ENCODE results near the gene HOXC4. TPM values are rescaled to one million over a fixed set of nuclear protein-coding genes. Genes with fewer than 3 reads are reported as not detected.

HOXC4 gene
- total RNA-seq, 2 experiments from 2014 or later: not detected

DNA sequence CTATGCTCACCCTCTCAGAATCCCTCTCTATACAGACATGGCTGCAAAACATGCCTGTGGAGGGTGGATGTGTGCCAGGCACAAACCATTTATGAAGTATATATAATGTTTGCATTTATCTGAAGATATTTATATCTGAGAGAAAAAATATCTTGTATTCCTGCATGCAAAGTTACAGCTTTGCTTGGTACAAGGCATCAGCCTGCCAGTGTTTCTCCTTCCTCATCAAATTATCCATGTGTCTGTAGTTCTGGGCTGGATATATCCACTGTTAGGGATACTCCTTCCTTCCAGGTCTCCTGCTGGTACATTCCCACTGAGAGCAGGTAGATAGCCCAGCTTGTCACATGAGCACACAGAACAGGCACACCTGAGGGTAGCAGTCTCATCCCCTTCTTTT, 12.0 kb downstream of the HOXC4 start:
- Histone ChIP-seq H3K9me3 (ENCODE audit: control insufficient read depth in 1 of 2, insufficient read depth in 1 of 2, low read length in 2 of 2) (no peaks in the 10 kb centered on the region), H3K36me3 (ENCODE audit: insufficient read depth, low read length) (no peaks in the 10 kb centered on the region), H3K27me3 (ENCODE audit: control insufficient read depth in 1 of 2, insufficient read depth in 2 of 2, low read length in 2 of 2) (peaks cover 47 to 63% of the 10 kb centered on the region in 2 experiments), H3K4me1 (ENCODE audit: insufficient read depth, low read length) (no peaks in the 10 kb centered on the region), H3K4me3 (ENCODE audit: low read length) (no peak overlapping the region), H3K27ac (ENCODE audit: low read depth in 1 of 2, low read length in 2 of 2) (no peak overlapping the region)
- intact Hi-C loops (cut with DNase I, micrococcal nuclease): no loop called here
- DNase-seq (no peak), ATAC-seq (ENCODE audit: poor library complexity) (no peak)
- ChIA-PET POLR2A (no interaction called here), CTCF (no interaction called here)
- Mint-ChIP-seq H3K9me3 (no peaks in the 10 kb centered on the region), H3K36me3 (ENCODE audit: low read depth) (no peaks in the 10 kb centered on the region), H3K27me3 (peaks cover 81% of the 10 kb centered on the region), H3K4me3 (no peak overlapping the region), H3K4me1 (ENCODE audit: low read depth) (no peaks in the 10 kb centered on the region), H3K27ac (no peak overlapping the region)
- TF ChIP-seq, protein P1, sequence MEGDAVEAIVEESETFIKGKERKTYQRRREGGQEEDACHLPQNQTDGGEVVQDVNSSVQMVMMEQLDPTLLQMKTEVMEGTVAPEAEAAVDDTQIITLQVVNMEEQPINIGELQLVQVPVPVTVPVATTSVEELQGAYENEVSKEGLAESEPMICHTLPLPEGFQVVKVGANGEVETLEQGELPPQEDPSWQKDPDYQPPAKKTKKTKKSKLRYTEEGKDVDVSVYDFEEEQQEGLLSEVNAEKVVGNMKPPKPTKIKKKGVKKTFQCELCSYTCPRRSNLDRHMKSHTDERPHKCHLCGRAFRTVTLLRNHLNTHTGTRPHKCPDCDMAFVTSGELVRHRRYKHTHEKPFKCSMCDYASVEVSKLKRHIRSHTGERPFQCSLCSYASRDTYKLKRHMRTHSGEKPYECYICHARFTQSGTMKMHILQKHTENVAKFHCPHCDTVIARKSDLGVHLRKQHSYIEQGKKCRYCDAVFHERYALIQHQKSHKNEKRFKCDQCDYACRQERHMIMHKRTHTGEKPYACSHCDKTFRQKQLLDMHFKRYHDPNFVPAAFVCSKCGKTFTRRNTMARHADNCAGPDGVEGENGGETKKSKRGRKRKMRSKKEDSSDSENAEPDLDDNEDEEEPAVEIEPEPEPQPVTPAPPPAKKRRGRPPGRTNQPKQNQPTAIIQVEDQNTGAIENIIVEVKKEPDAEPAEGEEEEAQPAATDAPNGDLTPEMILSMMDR (IDR thresholded peaks at IDR 0.05): no peak

DNA sequence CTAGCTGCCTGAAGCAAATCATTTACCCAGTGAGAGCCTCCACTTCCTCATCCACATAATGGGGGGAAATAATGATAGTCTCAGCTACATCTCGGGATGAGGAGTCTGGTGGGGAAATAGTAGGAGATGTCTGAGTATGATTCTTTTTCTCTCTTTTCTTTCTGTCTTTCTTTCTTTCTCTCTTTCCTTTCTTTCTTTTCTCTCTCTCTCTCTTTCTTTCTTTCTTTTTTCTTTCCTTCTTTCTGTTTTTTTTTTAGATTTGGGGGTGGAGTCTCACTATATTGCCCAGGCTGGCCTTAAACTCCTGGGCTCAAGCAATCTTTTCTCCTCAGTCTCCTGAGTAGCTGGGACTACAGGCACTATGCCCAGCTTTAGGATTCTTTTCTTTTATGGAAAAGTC, 12.8 kb downstream of the HOXC4 start:
- Mint-ChIP-seq H3K4me1 (ENCODE audit: low read depth) (no peaks in the 10 kb centered on the region), H3K27me3 (peaks cover 81% of the 10 kb centered on the region), H3K36me3 (ENCODE audit: low read depth) (no peaks in the 10 kb centered on the region), H3K27ac (no peak overlapping the region), H3K4me3 (no peak overlapping the region), H3K9me3 (no peaks in the 10 kb centered on the region)
- no peak for ATAC-seq (ENCODE audit: poor library complexity)
- TF ChIP-seq, protein P1 (IDR thresholded peaks at IDR 0.05): no peak
- H3K4me3 ChIP-seq (ENCODE audit: low read length): no peak overlapping the region
- no peaks in the 10 kb centered on the region for H3K9me3 ChIP-seq (ENCODE audit: control insufficient read depth in 1 of 2, insufficient read depth in 1 of 2, low read length in 2 of 2)
- no peak for DNase-seq
- no peaks in the 10 kb centered on the region for H3K36me3 ChIP-seq (ENCODE audit: insufficient read depth, low read length)
- ChIA-PET CTCF (no interaction called here), POLR2A (no interaction called here)
- peaks cover 42 to 56% of the 10 kb centered on the region in 2 experiments for H3K27me3 ChIP-seq (ENCODE audit: control insufficient read depth in 1 of 2, insufficient read depth in 2 of 2, low read length in 2 of 2)
- no peaks in the 10 kb centered on the region for H3K4me1 ChIP-seq (ENCODE audit: insufficient read depth, low read length)
- H3K27ac ChIP-seq (ENCODE audit: low read depth in 1 of 2, low read length in 2 of 2): no peak overlapping the region
- intact Hi-C loops (cut with DNase I, micrococcal nuclease): no loop called here

DNA sequence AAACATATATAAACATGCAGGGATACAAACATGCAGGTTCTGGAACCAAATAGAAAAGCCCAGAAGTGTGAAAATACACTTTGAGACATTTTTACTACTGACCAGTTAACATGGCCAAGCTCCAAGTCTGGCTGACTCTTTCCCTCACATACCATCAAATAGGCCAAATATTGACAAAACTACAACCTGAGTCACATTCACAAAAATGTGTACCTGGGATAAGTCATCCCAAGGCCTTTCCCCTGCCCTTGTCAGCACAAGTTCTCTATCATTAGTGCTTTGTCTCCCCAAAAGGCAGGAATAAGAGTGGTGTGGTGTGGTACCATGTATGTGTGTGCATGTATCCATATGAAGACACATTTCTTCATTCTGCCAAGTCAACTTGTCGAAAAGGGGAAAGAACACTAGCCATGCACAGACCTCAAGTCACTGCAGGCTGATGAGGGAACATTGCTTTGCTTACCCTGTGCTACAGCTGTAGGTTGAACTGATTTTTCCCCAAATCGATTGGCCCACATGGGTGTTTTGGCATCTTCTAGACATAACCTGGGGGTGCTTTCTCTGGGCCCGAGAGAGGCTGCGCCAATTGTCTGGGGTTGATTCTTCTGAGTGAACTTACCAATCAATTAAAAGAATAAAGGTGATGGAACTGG, 14.9 kb downstream of the HOXC4 start:
- ChIA-PET POLR2A (no interaction called here), CTCF (no interaction called here)
- H3K27me3 Mint-ChIP-seq: peaks cover 78% of the 10 kb centered on the region
- no peaks in the 10 kb centered on the region for H3K36me3 Mint-ChIP-seq (ENCODE audit: low read depth)
- Histone ChIP-seq H3K9me3 (ENCODE audit: control insufficient read depth in 1 of 2, insufficient read depth in 1 of 2, low read length in 2 of 2) (no peaks in the 10 kb centered on the region), H3K27ac (ENCODE audit: low read depth in 1 of 2, low read length in 2 of 2) (no peak overlapping the region), H3K4me1 (ENCODE audit: insufficient read depth, low read length) (no peaks in the 10 kb centered on the region), H3K36me3 (ENCODE audit: insufficient read depth, low read length) (no peaks in the 10 kb centered on the region), H3K27me3 (ENCODE audit: control insufficient read depth in 1 of 2, insufficient read depth in 2 of 2, low read length in 2 of 2) (peaks cover 30 to 44% of the 10 kb centered on the region in 2 experiments), H3K4me3 (ENCODE audit: low read length) (no peak overlapping the region)
- intact Hi-C loops (cut with DNase I, micrococcal nuclease): no loop called here
- TF ChIP-seq, protein P1 (IDR thresholded peaks at IDR 0.05): no peak
- DNase-seq: no peak
- H3K4me1 Mint-ChIP-seq (ENCODE audit: low read depth): no peaks in the 10 kb centered on the region
- H3K4me3 Mint-ChIP-seq: no peak overlapping the region
- H3K27ac Mint-ChIP-seq: no peak overlapping the region
- no peaks in the 10 kb centered on the region for H3K9me3 Mint-ChIP-seq
- no peak for ATAC-seq (ENCODE audit: poor library complexity)

Data from CD4-positive, alpha-beta T cell (primary cell).